A549 (cell line): ENCODE data around the gene ZNF407.

Experiments used
- CTCF ChIP-seq: fragments of >200 bp; sonication (Bioruptor Twin); formaldehyde crosslinking; IDR thresholded peaks from 3 replicates; pipeline ENCODE4 v1.5.1; 2016
- FOXS1 ChIP-seq: fragments of 250-450 bp; sonication (Bioruptor Pico); IDR thresholded peaks from 2 replicates; pipeline ENCODE4 v1.5.0; 2020; ENCODE audit warnings: mild to moderate bottlenecking, moderate library complexity
- MAX ChIP-seq: IDR thresholded peaks from 2 replicates; pipeline ENCODE4 v1.6.1; 2012
- MAZ ChIP-seq: fragments of 150-350 bp; IDR thresholded peaks from 2 replicates; pipeline ENCODE4 v1.6.1; 2014; ENCODE audit warnings: antibody characterized with exemption, low read depth, low read length, borderline replicate concordance
- MYC ChIP-seq: IDR thresholded peaks from 2 replicates; pipeline ENCODE4 v1.6.1; 2012; ENCODE audit warnings: mild to moderate bottlenecking, inconsistent platforms, low read length, improper control_type of control experiment, borderline replicate concordance
- POLR2A ChIP-seq: IDR thresholded peaks from 2 replicates; pipeline ENCODE4 v1.6.1; 2012; ENCODE audit warnings: mild to moderate bottlenecking, low read length
- RFX5 ChIP-seq: fragments of 450-650 bp; IDR thresholded peaks from 2 replicates; pipeline ENCODE4 v1.7.1; 2014; ENCODE audit warnings: antibody characterized with exemption, mild to moderate bottlenecking, moderate library complexity
- ZNF302 ChIP-seq: fragments of 250-450 bp; sonication (Bioruptor Pico); IDR thresholded peaks from 2 replicates; pipeline ENCODE4 v1.9.0; 2021; ENCODE audit warnings: inconsistent platforms, mild to moderate bottlenecking, moderate library complexity

- TF ChIP-seq ZNF302 (CRISPR knock-in tag) (no peak), MYC (no peak), CTCF (peak; percentile 39), MAX (no peak), MAZ (no peak), FOXS1 (CRISPR knock-in tag) (no peak), RFX5 (no peak), POLR2A (no peak)
Measured at GRCh38 chr18:74896390-74896991, 298.8 kb downstream of the ZNF407 start.
